Osteocyte (in vitro differentiated cells): ENCODE results near the gene VAT1L. TPM values are rescaled to one million over a fixed set of nuclear protein-coding genes. Genes with fewer than 3 reads are reported as not detected.

Experiments used
- DNase-seq: peaks from one replicate; pipeline ENCODE4 v3.0.0; 2021; ENCODE audit warnings: mixed read lengths; ENCODE audit not compliant: unreplicated experiment; ENCODE audit errors: extremely low spot score
- H3K27ac Mint-ChIP-seq: one replicate; pipeline ENCODE4 v1.8.0; 2021; ENCODE audit warnings: mild to moderate bottlenecking, mixed read lengths; ENCODE audit not compliant: unreplicated experiment
- H3K27me3 Mint-ChIP-seq: one replicate; pipeline ENCODE4 v1.8.0; 2021; ENCODE audit warnings: mixed read lengths; ENCODE audit not compliant: unreplicated experiment
- H3K36me3 Mint-ChIP-seq: one replicate; pipeline ENCODE4 v1.8.0; 2021; ENCODE audit warnings: mixed read lengths; ENCODE audit not compliant: unreplicated experiment
- H3K4me1 Mint-ChIP-seq: one replicate; pipeline ENCODE4 v1.8.0; 2021; ENCODE audit warnings: mixed read lengths; ENCODE audit not compliant: unreplicated experiment
- H3K4me3 Mint-ChIP-seq: one replicate; pipeline ENCODE4 v1.8.0; 2021; ENCODE audit warnings: mild to moderate bottlenecking, moderate library complexity, mixed read lengths; ENCODE audit not compliant: unreplicated experiment
- H3K9me3 Mint-ChIP-seq: one replicate; pipeline ENCODE4 v1.8.0; 2021; ENCODE audit warnings: mixed read lengths; ENCODE audit not compliant: unreplicated experiment
- CTCF ChIP-seq: fragments of 200-600 bp; sonication (generic); IDR thresholded peaks from 2 replicates; pipeline ENCODE4 v1.5.0; 2021; ENCODE audit warnings: antibody characterized with exemption, mild to moderate bottlenecking, moderate library complexity
- total RNA-seq: library from RNA; stranded (reverse); gene quantifications from 2 replicates; pipeline ENCODE4 v1.2.1, GENCODE V29; 2021

The VAT1L gene
- total RNA-seq, 1 donor from 2014 or later: not detected

GRCh38 chr16:77816293-77816692 is 27.9 kb downstream of the VAT1L start:
- DNase-seq: no peak
- no peak overlapping the region for H3K27ac Mint-ChIP-seq
- H3K9me3 Mint-ChIP-seq: peaks cover 8% of the 10 kb centered on the region
- TF ChIP-seq CTCF: no peak
- no peaks in the 10 kb centered on the region for H3K36me3 Mint-ChIP-seq
- no peak overlapping the region for H3K4me3 Mint-ChIP-seq
- H3K27me3 Mint-ChIP-seq: no peaks in the 10 kb centered on the region
- H3K4me1 Mint-ChIP-seq: no peaks in the 10 kb centered on the region

GRCh38 chr16:77820340-77820739 is 32.0 kb downstream of the VAT1L start:
- peaks cover 4% of the 10 kb centered on the region for H3K9me3 Mint-ChIP-seq
- TF ChIP-seq CTCF: no peak
- H3K4me3 Mint-ChIP-seq: no peak overlapping the region
- DNase-seq: no peak
- H3K27ac Mint-ChIP-seq: no peak overlapping the region
- no peaks in the 10 kb centered on the region for H3K4me1 Mint-ChIP-seq
- H3K27me3 Mint-ChIP-seq: no peaks in the 10 kb centered on the region
- no peaks in the 10 kb centered on the region for H3K36me3 Mint-ChIP-seq

GRCh38 chr16:77822661-77823060 is 34.3 kb downstream of the VAT1L start:
- H3K4me1 Mint-ChIP-seq: no peaks in the 10 kb centered on the region
- no peak for DNase-seq
- H3K27me3 Mint-ChIP-seq: no peaks in the 10 kb centered on the region
- H3K4me3 Mint-ChIP-seq: no peak overlapping the region
- peaks cover 3% of the 10 kb centered on the region for H3K9me3 Mint-ChIP-seq
- TF ChIP-seq CTCF: no peak
- H3K36me3 Mint-ChIP-seq: no peaks in the 10 kb centered on the region
- H3K27ac Mint-ChIP-seq: no peak overlapping the region

- Mint-ChIP-seq H3K27me3 (no peaks in the 10 kb centered on the region), H3K27ac (no peak overlapping the region), H3K9me3 (peaks cover 3% of the 10 kb centered on the region), H3K36me3 (no peaks in the 10 kb centered on the region), H3K4me3 (no peak overlapping the region), H3K4me1 (no peaks in the 10 kb centered on the region)
- DNase-seq: no peak
- TF ChIP-seq CTCF: no peak
Observed at GRCh38 chr16:77823067-77823466, 34.7 kb downstream of the VAT1L start.

GRCh38 chr16:77825196-77825595 is 36.8 kb downstream of the VAT1L start:
- H3K27me3 Mint-ChIP-seq: no peaks in the 10 kb centered on the region
- no peak overlapping the region for H3K27ac Mint-ChIP-seq
- TF ChIP-seq CTCF: no peak
- H3K4me1 Mint-ChIP-seq: no peaks in the 10 kb centered on the region
- no peak overlapping the region for H3K4me3 Mint-ChIP-seq
- H3K9me3 Mint-ChIP-seq: peaks cover 3% of the 10 kb centered on the region
- no peak for DNase-seq
- no peaks in the 10 kb centered on the region for H3K36me3 Mint-ChIP-seq
